Measurements from ENCODE around the gene FGFR3.
A peak's percentile ranks its signal among the peaks of the same experiment; 100 is the strongest.

GRCh38 chr4:1856071-1856942 is 63.2 kb downstream of the FGFR3 start, which contains the start of gene LETM1:
- TF ChIP-seq TFE3 (CRISPR knock-in tag; IDR thresholded peaks at IDR 0.05) = no peak
- peak; percentile 56 to 64 for TF ChIP-seq MAZ (CRISPR knock-in tag; conservative IDR thresholded peaks at IDR 0.05 in 1 of 2, IDR thresholded peaks at IDR 0.05 in 1 of 2)
- TF ChIP-seq ZNF384 (IDR thresholded peaks at IDR 0.05; ENCODE audit: low read depth, low read length) = no peak
- TF ChIP-seq XRCC5 (IDR thresholded peaks at IDR 0.05; ENCODE audit: low read depth, low read length) = no peak
- peak; percentile 64; the same call in 1 of the 2 replicates for TF ChIP-seq POLR2AphosphoS5 (IDR thresholded peaks at IDR 0.05; ENCODE audit: control insufficient read depth, insufficient read depth, low read depth, low read length)
- TF ChIP-seq ZNF766 (CRISPR knock-in tag; conservative IDR thresholded peaks at IDR 0.05) = peak; percentile 92
- peak; percentile 86 for TF ChIP-seq ZBTB17 (CRISPR knock-in tag; IDR thresholded peaks at IDR 0.05)
- TF ChIP-seq FOXM1 (IDR thresholded peaks at IDR 0.05; ENCODE audit: low read depth) = no peak
- TF ChIP-seq FOXM1 (CRISPR knock-in tag; IDR thresholded peaks at IDR 0.05; ENCODE audit: low read depth) = no peak; the same call in 1 of the 2 replicates
- TF ChIP-seq C11orf30 (IDR thresholded peaks at IDR 0.05; ENCODE audit: low read depth) = peak; percentile 28; the same call in 1 of the 2 replicates
